CD4-positive, alpha-beta T cell treated with Interleukin-4 for 4 hours (primary cell): ENCODE data around the gene ISOC2.

Experiments
- DNase-seq: peaks from one replicate; pipeline ENCODE4 v3.0.0-alpha.2; 2020

The ISOC2 gene

DNA sequence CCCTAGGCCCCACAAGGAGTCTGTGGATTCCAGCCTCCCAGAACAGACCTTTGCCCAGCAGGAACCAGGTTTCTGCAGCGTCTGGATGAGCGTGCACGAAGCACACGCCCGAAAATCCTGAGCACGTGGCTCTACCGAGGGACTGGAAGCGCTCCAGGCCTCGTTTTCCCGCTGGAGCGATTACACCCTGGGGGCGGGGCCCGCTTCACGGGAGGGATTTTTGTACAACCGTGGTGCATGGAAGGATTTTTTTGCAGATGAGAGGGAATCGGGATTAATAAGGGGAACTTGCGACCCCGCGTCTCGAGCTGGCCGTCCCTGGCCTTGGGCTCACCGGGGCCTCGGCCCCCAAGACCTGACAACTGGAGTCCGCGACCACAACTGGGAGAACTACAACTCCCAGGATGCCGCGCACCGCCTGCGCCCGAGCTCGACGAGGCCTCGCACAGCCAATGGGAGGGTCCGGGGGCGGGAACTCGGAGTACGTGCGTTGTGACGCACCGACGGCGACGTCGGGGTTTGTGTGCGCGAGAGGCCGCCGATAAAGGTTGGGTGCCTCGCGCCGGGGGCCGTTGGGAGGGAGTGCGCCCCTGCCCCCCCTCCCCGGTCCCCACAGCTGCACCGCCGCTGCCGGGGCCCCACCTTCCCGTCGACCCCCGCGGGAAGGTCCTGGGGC, 14.8 kb upstream of the ISOC2 start, which contains the start of gene ZNF628:
ZNF628 (plus strand) TSS at position 518 of the 676 bp plus-strand sequence. CDS start 3,294 bp downstream, outside the sequence.
- DNase-seq = peak; percentile 98

DNA sequence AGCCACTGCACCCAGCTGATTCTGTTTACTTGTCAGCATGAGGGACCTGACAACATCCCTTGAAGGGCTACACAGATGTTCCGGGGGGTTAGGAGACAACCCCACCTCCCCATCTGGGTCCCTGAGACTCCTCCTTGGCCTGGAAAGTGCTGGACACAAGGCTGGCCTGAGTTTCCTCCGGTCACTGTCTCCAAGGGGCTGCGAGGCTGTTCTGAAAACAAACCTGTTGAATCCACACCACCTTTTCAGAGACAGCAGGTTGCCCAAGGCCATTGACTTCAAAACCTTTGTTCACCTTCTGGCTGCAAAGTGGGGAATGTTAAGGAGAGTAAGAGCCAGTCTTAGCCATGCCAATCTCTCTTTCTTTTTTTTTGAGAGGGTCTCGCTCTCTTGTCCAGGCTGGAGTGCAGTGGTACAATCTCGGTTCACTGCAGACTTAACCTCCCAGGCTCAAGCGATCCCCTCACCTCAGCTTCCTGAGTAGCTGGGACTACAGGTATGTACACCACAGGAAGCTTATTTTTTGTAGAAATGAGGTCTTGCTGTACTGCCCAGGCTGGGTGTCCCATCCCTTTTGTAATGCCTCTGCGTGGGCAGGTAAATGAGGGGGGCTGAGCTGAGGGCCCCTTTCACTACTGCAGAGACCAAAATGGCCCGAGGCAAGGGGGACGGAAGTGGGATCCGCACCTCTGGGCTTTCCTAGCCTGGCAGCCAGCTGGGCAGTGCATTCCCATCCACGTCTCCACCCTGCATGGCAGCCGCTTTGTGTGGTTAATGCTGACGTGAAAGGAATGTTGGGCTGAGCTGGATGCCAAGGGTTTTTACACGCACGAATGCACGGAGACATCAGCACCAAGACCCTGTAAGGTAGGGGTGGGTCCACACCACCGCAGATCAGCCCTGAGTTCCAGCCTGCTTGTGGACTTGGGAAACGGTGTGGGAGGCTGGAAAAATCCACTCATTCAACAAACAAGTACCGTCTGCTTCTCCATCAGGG, 13.1 kb upstream of the ISOC2 start:
- no peak for DNase-seq

DNA sequence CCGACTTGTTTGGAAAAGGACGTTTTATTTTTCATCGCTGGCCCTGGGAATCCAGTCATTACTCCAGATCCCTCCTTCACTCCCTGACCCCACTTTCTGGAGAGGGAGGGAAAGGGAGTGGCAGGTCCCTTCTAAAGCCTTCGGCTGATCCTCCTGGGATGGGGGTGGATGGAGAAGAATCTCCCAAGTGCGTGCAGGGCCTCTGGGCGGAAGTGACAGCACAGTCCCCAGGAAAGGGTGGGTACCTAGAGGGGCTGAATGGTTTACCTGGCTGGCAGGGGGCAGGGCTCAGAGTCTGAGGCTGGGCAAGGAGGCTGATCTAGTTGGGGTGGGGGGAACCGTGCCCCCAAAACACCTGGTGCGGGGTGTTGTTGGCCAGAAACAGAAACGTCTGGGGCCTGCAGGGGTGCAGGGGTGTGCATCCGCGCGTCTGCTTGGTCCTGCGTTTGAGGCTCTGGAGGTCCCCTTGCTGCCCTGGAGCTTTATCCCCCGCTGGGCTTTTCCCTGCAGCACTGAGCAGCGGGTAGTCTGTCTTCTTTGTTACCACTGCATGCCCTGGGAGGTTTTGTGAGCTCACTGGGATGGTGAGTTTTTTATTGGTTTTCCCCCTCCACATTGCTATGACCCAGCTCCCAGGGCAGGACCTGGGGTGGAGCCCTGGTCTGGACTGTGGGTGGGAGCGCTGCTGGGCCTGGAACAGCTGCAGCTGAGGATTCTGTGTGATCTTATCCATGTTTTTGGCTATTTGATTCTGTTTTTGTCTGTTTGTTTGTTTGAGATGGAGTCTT, 12.0 kb upstream of the ISOC2 start:
- DNase-seq = no peak

DNA sequence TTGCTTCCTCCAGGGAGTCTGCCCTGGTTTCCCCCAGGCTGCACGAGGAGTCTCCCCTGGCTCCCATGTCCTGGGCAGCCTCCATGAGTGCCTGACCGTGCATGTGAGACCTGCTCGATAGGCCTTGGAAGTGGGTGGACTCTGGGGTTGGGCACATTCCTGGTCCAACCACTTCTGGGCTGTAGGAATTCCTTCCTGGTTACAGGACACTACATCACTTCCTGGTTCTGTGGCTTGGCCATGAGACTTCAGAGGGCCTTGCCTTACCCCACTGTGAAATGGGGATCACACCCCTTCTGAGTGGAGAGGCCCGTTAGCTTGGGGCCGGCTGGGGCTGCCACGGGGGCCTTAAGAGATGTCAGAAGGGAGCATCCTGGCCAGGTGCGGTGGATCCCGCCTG, 11.0 kb upstream of the ISOC2 start:
- DNase-seq = no peak

DNA sequence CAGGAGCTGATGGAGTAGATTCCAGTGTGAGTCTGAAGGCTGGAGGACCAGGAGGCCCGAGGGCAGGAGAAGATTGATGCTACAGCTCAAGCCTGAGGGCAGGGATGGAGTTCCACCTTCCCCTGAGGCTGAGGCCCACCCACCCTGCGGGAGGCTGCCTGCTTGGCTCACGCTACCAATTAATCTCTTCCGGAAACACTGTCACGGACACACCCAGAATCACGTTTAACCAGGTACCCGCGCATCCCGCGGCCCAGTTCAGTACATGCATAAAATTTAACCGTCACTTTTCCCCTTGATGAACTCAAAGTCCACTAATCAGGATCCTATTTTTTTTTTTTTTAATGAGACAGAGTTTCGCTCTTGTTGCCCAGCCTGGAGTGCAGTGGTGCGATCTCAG, 9.8 kb upstream of the ISOC2 start:
- no peak for DNase-seq

DNA sequence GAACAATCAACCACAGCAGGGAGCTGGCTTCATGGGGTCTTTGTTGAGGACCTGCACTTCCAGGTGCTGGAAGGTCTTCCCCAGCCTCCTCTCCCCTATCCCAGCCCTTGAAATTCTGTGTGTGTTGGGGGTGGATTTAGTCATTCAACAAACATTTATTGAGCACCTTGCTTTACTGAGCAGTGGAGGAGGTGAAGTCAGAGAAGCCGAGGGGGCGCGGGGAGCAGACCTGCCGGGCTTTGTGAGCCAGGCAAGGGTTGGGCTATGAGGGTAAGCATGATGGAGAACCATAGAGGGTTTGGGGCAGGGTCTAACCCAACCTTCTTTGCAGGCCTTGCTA, 6.6 kb upstream of the ISOC2 start:
- DNase-seq = no peak

DNA sequence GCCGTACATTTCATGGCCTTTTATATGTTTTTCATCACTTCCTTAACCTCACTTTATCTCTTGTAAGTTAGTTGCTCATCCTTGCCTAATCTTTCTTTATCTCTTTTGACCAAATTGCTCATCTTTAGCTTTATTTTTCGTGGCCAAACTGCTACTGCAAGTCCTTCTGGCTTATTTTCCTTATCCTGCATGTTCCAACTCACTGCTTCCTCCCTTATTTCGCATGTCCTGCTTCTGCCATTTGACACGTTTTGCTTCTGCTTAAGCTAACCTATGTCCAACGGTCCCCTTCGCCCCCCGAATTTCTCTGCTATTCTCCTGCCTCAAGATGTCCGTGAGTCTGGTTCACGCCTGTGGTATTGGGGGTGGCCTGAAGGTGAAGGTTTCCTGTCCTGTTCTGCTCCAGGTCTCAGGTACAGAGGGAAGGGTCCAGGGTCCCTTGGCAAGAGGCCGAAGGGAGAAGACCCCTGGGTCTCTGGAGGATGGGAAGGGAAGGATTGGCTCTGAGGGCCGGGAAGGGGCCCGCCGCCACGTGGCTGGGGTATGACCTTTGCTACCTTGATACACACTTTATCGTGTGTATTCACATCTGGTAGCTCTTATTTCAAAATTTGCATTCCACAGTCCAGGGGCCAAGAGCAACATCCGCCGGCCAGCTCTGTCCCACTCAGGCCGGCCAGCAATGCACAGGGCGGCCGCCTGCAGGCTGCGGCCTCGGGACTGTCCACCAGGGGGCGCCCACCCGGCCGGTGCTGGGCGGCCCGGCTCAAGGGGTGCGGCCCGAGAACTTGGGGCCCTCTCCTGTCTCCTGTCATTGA, 6.0 kb upstream of the ISOC2 start:
- DNase-seq = peak; percentile 47

DNA sequence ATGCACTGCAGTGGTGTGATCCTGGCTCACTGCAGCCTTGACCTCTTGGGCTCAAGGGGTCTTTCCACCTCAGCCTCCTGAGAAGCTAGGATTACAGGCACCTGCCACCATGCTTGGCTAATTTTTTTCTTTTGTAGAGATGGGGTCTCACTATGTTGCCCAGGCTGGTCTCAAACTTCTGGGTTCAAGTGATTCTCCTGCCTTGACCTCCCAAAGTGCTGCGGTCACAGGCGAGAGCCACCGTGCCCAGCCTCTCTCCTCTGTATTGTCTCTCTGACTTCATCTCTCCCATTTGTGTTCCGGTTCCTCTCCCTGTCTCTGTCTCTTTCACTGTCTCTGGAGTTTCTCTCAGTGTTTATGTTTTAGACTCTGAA, 4.8 kb upstream of the ISOC2 start:
- no peak for DNase-seq

DNA sequence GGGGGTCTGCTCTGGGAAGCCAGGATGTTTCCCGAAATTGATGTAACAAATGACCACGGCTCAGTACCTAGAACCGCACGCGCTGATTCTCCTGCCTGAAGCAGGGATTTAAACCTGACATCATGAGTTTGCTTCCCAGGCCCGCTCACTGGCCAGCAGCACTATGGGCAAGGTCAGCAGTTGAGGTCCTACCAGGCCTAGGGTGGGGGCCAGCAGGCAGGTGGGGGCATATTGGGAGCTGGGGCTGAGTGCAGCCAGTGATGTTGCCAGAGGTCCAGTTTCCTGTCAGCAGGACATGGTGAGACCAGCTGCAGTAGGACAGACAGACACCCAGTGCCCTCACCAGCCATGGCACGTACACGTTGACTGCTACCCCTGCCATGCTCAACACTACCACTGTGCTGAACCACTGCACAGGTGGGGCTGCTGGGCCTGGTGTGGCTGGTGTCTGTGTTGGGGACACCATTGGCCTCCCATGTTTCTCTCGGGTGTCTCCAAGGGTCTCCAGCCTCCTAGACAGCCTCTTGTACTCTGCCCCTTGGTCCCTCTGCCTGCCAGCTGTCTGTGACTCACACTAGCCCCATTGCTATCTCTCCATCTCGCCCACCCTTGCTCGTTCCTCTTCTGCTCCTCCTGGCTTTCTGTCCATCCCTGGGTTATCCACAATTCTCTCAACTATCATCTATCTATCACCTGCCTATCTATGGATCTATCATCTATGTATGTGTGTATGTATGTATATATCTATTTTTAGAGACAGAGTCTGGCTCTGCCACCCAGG, 4.2 kb upstream of the ISOC2 start:
- no peak for DNase-seq

DNA sequence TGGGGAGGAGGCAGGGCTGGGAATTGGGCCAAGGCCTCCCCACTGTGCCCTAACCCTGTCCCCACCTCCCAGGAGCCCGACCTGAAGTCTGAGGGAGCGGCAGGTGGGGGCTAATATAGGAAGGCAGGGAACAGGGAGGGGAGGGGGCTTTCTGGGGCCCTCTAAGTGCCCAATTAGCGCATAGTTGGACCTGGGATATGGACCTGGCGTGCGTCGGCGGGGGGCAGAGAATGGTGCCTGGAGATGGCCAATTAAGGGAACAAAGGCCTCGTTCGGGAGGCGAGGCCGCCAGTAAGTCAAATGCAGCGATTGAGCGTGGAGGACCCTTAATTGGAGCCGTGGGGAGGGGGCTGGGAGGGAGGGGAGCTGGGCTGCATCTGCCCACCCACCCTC, 3.2 kb upstream of the ISOC2 start, which contains the start of gene C19orf85:
C19orf85 (minus strand) TSS at position 90 of the 393 bp plus-strand sequence. CDS start 197 bp downstream, outside the sequence.
- no peak for DNase-seq

DNA sequence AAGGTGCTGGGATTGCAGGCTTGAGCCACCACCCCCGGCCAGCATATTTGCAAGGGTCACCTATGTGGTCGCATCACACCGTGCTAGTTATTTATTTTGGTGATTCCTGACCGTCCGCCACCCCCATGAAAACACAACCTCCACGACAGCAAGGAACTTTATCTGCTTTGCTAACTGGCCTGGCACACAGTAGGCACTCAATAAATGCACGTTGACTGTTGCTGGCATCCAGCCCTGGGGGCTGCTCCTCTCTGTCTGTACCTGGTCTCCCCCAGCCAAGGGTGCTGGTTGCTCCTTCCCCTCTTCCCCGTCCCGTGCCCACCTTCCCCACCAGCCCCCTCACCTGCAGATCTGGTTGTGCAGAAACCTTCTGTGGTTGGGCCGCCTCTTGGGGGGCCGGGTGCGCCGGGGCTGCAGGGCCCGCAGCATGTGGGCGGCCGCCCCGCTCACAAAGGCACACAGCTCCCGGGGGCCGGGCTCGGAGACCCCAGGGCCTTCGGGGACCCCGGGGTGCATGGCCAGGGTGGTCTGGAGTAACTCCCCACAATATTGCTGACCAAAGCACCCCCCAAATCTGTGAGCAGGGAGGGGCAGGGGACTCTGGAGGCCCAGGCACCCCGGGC, 2.7 kb upstream of the ISOC2 start:
- DNase-seq = no peak

DNA sequence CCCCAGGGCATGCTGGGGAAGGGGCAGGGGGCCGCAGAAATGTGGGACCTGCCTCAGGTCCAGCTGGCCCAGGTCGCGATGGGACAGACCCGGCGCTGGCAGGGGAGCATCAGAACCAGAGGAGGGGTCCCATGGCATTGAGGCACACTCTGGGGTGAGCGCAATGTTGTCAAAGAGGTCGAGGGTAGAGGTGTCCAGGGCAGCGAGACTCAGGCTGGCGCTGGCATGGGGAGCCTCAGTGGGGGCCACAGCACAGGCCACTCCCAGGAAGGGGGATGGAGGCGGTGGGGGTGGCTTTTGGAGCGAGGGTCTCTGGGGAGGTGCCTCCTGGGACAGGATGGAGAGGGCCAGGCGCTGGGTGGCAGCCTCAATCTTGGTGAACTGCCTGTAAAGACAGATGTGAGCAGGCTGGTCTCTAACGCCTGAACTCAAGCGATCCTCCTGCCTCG, 2.2 kb upstream of the ISOC2 start:
- no peak for DNase-seq

DNA sequence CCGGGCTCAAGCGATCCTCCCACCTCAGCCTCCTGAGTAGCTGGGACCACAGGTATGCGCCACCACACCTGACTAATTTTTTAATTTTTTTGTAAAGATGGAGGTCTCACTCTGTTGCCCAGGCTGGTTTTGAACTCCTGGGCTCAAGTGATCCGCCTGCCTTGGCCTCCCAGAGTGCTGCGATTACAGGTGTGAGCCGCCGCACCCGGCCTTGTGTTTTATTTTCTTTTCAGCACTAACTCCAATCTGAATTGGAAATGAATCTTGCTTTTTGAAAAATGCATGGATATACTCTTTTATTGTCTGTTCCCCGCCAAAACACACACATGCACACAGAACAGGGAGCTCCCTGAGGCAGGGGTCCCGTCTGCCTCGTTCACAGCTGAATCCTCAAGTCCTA, 1.3 kb upstream of the ISOC2 start:
- DNase-seq = no peak

DNA sequence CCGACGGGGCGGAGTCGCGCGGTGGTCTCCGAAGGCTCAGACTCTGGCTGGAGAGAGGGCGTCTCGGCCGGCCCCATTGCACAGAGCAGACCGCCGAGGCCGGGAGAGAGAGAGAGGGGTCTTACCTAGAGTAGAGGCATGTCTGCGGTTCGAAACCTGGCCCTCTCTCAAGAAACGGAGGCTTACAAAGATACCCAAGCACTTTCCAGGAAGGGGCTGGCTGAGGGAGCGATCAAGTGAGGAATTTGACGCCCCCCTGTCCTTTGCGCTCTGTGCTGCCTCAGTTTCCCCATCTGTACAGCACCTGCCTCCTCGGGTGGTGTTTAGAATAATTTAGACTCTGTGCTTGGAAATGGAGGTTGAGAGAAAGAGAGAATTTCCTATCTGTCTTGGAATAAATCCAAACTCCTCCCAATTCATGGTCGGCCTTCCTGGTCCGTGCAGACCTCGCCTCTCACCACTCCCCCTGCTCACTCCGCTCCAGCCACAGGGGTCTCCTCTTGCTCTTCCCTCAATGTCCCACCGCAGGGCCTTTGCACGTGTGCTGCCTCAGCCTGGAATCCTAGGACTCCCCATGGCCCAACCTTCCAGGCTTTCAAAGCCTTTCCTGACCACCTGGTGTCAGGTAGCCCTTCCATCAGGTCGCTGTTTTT, 658 bp upstream of the ISOC2 start:
- DNase-seq = no peak

DNA sequence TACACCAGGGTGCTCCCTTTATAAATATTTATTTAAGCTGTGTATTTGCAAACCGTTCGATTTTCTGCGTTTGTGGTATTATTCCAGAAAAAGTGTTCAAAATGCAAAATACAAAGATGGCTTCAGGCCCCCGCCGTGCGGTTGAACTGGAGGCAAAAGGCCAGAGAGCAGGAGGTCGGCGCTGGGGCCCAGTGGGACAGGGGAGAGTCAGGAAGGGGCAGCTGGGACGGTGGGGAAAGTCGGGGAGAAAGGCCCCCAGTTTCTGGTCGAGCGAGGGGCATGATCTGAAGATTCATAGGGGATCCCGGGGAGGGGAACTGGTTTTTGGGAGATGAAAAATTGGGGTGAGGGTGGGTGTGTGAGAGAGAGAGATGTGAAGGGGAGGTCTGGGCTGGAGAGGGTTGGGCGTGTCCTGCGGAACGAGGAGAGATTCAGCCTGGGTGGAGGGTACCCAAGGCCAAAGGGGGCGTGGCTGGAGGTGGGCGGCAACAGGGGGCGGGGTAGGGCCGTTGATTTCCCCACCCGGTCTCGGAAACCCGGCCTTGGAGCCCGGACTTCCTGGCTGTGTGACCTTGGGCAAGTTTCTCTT, 678 bp downstream of the ISOC2 start:
- no peak for DNase-seq

DNA sequence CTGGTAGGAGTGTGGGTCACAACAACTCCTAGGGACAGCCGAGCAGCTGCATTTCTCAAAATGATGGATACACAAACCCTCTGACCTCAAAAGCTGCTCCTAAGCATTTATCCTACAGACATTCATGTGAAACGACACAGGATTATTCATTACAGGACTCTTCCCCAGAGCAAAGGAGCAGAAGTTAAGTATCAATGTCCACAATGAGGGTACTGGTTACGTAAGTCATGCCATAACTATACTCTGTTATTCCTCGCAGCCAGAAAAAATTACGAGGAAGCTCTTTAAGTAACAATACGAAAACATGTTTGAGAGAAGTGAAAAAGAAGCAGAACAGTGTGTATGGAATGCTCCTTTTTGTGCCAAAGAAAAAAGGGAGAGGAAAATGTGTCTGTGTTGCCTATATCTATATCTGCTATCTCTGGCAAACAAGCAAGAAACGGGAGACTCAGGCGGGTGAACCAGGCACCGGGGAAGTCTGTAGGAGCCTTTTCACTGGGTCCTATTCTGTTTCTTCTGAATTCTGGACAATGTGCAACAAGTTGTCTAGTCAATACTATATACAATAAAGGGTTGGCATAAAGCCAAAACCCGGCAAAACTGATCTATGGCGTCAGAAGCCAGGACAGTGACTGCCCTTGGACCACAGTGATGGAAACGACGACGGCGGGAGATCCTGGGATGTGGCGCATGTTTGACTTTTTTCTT, 1.3 kb downstream of the ISOC2 start:
- no peak for DNase-seq

DNA sequence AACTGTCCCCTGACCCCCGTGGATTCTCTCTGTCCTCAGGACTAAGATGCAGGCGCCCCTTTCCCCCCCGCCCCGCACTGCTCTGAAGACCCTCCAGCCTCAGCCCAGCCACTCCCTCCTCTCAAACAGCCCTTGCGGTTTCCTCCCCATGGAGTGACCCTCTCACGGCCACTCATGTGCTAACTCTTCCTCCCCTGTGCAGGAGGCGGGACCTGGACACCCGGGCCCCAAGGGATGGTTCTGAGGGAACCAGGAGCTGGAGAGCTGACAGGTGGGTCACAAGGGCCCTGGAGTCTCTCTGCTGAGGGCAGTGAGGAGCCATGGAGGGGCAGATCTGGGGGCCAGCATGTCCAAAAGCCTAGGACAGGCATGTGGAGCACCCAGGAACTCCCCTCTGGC, 1.9 kb downstream of the ISOC2 start:
- DNase-seq = no peak

DNA sequence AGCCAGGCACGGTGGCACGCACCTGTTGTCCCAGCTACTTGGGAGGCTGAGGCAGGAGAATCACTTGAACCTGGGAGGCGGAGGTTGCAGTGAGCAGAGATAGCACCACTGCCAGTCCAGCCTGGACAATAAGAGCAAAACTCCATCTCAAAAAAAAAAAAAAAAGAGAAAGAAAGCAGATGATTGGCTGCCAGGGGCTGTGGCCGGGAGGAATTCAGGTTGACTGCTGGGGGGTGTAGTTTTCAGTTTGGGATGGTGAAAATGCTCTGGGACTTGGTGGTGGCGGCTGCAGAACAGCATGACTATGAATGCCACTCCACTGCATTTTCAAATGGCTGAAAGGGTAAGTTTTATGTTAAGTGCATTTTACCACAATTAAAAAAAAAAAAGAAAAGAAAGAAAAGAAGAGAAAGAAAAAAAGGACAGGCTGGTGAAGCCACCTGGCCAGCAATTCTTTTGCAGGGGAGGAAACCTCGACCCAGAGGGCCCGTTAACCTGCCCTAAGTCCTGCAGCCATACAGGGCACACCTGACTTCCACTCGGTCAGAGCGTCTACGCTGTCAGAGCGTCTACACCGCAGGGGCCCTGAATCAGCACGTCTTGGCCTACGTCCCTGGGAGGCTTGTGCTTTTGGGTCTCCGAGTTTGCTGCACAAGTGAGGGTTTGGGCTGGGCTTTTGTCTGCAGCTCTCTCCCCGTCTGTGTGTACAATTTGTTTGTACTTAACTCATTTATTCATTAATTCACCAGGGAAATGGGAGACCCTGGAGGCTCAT, 3.6 kb downstream of the ISOC2 start:
- DNase-seq = no peak

DNA sequence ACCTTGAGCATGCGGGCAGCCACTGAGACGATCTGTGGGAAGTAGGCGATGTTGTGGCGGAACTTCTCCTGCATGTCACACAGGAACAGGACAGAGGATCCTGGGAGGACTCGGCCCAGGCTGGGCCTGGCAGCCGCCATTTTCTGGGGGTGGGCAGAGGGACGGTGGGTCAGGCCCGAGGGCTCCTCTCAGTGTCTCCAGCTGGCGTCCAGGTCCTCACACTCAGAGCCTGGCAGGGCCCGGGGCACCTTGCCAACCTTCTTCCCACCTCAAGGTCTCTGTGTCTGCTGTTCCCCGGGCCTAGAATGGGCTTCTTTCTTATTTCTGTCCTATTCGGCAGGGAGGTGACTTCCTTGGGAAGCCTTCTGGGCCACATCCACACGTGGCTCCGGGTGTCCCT, 5.1 kb downstream of the ISOC2 start:
- DNase-seq = no peak
